ENCODE data around the gene FCAR. TPM values are rescaled to one million over a fixed set of nuclear protein-coding genes. Genes with fewer than 3 reads are reported as not detected.
"Not testable (repeated sequence)": the region's sequence is repeated elsewhere in the genome, so short reads cannot be mapped to it uniquely, and the experiment has no call there.

Gene FCAR
- total RNA-seq, 1 donor from 2014 or later, result not detected

DNA sequence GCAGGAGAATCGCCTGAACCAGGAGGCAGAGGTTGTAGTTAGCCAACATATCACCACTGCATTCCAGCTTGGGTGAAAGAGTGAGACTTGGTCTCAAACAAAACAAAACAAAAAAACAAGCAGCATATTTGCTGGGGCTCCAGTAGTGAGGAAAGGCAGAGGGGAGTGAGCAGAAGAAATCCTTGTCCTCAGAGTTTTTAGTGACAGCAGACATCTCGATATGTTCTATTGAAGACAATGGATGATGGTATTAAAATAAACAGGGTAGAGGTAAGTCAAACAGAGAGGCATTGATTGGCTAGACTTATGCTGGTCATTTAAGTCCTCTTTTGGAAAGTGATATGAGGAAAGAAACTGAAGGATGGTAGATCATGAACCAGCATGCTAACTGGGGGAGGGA is 54.3 kb downstream of the FCAR start:
- H3K9me3 Mint-ChIP-seq, result peaks cover 35% of the 10 kb centered on the region
- no peaks in the 10 kb centered on the region for H3K36me3 Mint-ChIP-seq (ENCODE audit: low read depth)
- H3K4me3 Mint-ChIP-seq (ENCODE audit: low read depth), result no peak overlapping the region
- intact Hi-C loops (cut with micrococcal nuclease), result no loop called here
- H3K27ac Mint-ChIP-seq, result no peak overlapping the region
- no peaks in the 10 kb centered on the region for H3K4me1 Mint-ChIP-seq (ENCODE audit: low read depth)
- H3K27me3 Mint-ChIP-seq (ENCODE audit: low read depth), result no peaks in the 10 kb centered on the region
- DNase-seq (ENCODE audit: low spot score), result no peak

DNA sequence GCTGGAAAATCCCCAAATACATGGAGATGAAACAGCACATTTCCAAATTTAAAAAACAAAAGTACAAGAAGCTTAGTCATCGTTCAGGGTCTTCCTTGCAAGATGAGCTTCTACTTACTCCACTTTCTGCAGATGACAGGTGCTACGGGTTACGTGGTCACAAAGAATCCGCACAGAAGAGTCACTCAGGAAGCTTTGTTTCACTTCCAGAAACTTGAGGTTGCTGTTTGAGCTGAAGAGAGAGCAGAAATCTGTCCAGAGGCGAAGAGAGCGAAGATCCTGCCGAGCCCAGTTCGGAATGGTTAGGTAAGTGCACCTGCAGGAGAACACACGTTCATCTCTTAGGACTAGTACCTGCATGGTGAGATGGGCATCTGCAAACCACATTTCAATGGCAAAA is 63.9 kb downstream of the FCAR start:
- H3K27me3 Mint-ChIP-seq (ENCODE audit: low read depth), result peaks cover 3% of the 10 kb centered on the region
- no peak for DNase-seq (ENCODE audit: low spot score)
- H3K4me1 Mint-ChIP-seq (ENCODE audit: low read depth), result peaks cover 4% of the 10 kb centered on the region
- no peak overlapping the region for H3K4me3 Mint-ChIP-seq (ENCODE audit: low read depth)
- peaks cover 4% of the 10 kb centered on the region for H3K9me3 Mint-ChIP-seq
- H3K36me3 Mint-ChIP-seq (ENCODE audit: low read depth), result no peaks in the 10 kb centered on the region
- intact Hi-C loops (cut with micrococcal nuclease), result no loop called here
- no peak overlapping the region for H3K27ac Mint-ChIP-seq

DNA sequence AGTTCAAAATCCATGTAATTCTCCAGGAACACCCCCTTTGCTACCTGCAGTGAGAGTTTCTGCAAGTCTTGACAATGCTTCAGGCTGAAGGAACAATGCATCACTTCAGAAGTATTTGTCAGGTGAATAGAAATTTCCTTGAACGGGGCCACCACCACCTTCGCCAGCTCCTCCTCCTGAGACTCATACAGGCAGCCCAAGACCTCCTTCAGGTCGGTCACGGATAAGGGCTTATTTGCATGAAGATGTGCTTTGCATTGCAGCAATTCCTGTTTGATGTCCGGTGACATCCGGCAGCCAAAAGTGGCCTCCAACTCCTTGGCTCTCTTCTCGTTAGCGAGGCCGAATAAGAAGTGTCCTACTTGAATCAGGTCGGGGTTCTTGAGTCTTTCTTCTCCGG is 64.9 kb downstream of the FCAR start:
- no peaks in the 10 kb centered on the region for H3K36me3 Mint-ChIP-seq (ENCODE audit: low read depth)
- H3K27me3 Mint-ChIP-seq (ENCODE audit: low read depth), result peaks cover 3% of the 10 kb centered on the region
- no peaks in the 10 kb centered on the region for H3K9me3 Mint-ChIP-seq
- H3K27ac Mint-ChIP-seq, result no peak overlapping the region
- peaks cover 4% of the 10 kb centered on the region for H3K4me1 Mint-ChIP-seq (ENCODE audit: low read depth)
- DNase-seq (ENCODE audit: low spot score), result no peak
- no peak overlapping the region for H3K4me3 Mint-ChIP-seq (ENCODE audit: low read depth)
- intact Hi-C loops (cut with micrococcal nuclease), result no loop called here

DNA sequence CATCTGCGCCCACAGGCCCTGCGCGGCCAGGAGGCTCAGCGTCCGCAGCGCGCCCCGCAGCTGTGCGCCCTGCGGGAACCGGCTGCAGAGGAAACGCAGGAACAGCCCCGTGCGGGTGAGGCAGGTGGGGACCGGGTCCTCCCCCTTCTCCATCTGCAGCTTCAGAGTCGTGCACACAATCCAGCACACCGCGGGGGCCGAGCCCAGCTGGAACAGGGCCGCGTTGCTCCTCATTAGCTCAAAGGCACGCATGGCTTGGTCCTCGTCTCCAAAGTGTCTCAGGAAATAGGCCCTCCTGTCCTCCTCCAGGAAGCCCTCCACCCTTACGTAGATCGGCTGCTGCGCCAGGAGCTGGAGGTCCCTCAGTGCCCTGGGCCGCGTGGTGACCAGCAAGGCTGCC is 65.5 kb downstream of the FCAR start:
- intact Hi-C loops (cut with micrococcal nuclease); H3K27ac Mint-ChIP-seq; DNase-seq (ENCODE audit: low spot score); H3K4me1 Mint-ChIP-seq (ENCODE audit: low read depth); H3K36me3 Mint-ChIP-seq (ENCODE audit: low read depth); H3K4me3 Mint-ChIP-seq (ENCODE audit: low read depth); H3K9me3 Mint-ChIP-seq; H3K27me3 Mint-ChIP-seq (ENCODE audit: low read depth): not testable (repeated sequence)

Other genes with a start within 250 kb of the FCAR start
- not detected in 2 replicates for gene LILRB1, start 243.8 kb upstream of the FCAR start, total RNA-seq
- gene LILRB4, start 211.2 kb upstream of the FCAR start, total RNA-seq, result 0.32 and 0.46 TPM in 2 replicates
- gene KIR3DL3, start 149.8 kb upstream of the FCAR start, total RNA-seq, result not detected in 2 replicates
- gene KIR2DL3, start 135.7 kb upstream of the FCAR start, total RNA-seq, result not detected in 2 replicates
- gene KIR2DL1, start 104.4 kb upstream of the FCAR start, total RNA-seq, result not detected in 2 replicates
- not detected in 2 replicates for gene KIR2DL4, start 70.6 kb upstream of the FCAR start, total RNA-seq
- not detected in 2 replicates for gene KIR3DL1, start 57.8 kb upstream of the FCAR start, total RNA-seq
- gene KIR2DS4, start 41.6 kb upstream of the FCAR start, total RNA-seq, result not detected in 2 replicates
- 0.64 and 0.69 TPM in 2 replicates for gene KIR3DL2, start 23.8 kb upstream of the FCAR start, total RNA-seq
- gene NCR1, start 31.9 kb downstream of the FCAR start, total RNA-seq, result not detected in 2 replicates
- not detected in 2 replicates for gene NLRP7, start 73.3 kb downstream of the FCAR start, total RNA-seq
- gene NLRP2, start 92.1 kb downstream of the FCAR start, total RNA-seq, result 13.5 and 14.1 TPM in 2 replicates
- 0.37 and 0.50 TPM in 2 replicates for gene GP6, start 164.0 kb downstream of the FCAR start, total RNA-seq
- 18.3 and 18.9 TPM in 2 replicates for gene RDH13, start 188.9 kb downstream of the FCAR start, total RNA-seq
- 4.9 and 6.6 TPM in 2 replicates for gene EPS8L1, start 201.6 kb downstream of the FCAR start, total RNA-seq
- gene PPP1R12C, start 243.4 kb downstream of the FCAR start, total RNA-seq, result 104 and 108 TPM in 2 replicates